HTERT RPE-1 (cell line): ENCODE data around the gene SPAG17.

ENCODE experiments used
- in situ Hi-C: fragments of 300-500 bp; cut with MboI; formaldehyde crosslinking; loops from 4 replicates; pipeline ENCODE4 v1.14.3; 2020; ENCODE audit warnings: low sequenced_read_pairs

SPAG17 gene

DNA sequence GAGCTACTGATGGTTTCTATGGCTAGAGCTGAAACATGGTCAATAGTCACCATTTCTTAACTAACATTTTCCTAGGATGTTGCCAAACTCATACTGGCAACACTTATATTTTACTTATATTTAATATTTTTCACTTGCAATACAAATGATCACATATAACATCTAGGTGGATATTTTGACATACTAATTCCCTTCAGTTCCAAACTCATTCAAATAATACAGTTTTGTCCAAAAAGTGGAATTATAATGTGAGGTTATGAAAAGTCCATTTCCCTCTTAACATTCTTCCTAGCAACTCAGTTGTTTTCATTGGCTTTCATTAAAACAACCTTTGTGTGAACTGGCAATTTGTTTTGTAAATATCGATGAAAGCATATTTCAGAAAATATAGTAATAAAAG is 16.0 kb downstream of the SPAG17 start:
- in situ Hi-C loops, result no loop called here

DNA sequence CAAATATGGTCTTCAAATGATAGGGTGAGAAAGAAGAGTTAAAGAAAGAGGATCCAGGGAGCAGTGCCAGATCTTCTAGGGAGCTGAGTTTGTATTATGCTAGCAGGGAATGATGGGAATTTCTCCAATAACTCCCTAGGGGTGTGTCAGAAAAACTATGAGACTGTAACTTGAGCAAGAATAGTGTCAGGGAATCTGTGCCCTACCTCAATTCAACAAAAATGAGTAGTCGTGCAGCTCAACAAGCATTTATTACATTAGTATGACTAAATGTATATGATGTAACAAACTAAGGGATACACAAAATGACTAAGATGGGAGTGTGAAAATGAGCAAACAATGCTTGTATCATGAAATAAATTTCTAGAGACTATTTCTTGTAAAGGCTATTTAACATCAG is 24.2 kb downstream of the SPAG17 start:
- in situ Hi-C loops, result no loop called here

DNA sequence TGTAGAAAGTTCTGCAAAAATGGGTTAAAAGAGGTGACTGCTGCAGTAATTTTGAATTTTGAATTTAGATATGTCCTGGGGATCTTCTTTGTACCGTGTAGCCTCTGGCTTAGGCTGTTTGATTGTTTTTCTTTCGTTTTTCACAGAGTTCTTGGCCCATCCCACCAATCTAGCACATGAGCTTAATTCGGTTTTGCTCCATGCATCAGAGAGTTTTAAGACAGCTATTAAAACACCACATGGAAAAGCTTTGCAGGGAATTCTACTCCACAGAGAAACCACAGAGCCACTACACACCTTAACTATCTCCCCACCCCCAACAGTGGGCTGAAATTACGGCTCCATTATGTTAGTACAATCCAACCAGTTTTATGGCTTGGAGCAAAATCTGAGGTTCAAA is 25.5 kb downstream of the SPAG17 start:
- in situ Hi-C loops, result no loop called here

DNA sequence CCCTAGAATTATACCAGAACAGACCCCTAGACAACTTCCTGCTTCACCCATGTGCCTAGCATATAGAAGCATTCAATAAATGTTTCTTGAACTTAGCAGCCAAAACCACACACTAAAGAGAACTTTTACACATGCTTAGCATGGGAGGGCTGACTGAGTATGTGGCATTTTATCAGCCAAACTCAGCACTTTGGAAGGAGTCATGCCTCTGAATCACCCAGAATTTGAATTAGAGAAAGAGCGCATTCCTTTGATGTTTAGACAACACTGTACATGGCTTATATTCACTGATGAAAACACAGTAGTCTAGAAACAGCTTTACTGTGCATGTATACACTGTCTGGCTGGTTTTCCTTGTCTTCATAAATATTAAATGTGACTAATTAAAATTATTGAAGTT is 26.1 kb downstream of the SPAG17 start:
- in situ Hi-C loops, result no loop called here

DNA sequence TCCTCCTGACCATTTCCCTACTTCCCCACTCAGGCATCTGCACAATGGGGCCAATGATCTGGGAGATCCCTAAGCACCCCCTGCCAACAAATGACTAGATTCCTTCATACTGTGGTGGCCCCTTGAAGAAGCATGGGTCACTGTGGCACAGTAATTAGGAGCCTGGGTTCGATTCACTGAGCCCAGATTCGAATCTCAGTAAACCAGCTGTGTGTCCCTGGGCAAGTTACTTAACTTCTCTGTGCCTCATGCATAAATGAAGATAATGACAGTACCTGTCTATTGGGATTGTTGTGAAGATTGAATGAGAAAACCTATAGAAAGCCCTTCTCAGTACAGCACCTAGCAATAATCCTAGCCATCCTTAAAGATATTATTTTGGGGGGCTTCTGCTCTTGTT is 27.5 kb downstream of the SPAG17 start:
- in situ Hi-C loops, result no loop called here

DNA sequence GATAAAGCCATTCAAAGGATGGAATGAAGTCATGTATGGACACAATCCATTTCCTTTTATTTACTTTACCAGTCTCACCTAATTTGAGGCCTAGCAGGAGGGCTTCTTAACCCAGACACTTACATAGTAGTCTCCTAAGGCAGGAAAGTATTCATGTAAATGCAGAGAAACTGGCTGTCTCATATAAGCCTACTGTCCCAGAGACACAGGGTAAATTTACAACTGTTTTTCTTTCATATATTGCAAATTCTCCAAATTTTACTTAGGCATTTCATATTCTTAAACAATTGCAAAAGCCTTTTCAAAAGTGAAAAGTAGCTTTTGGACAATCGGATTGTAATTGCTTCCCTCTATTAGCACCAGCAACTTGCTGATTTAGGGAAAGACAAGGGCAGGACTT is 29.9 kb downstream of the SPAG17 start:
- in situ Hi-C loops, result no loop called here

DNA sequence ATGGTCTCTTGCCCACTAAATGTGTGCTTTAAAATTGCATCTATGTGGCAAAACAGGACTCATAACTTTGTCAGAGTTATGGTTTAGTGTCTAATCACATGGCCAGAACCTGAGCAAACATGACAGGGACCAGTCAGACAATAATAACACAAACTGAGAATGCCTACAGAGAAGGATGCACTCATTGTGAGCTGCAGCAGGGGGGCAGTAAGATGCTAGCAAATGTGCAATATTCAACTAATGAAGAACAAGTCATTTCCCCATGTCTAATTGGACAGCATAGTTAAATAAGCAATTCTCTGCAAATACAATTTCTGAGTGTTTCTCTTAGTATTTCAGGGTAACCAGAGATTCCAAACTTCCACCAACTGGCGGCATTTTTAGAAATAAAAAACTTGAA is 30.8 kb downstream of the SPAG17 start:
- in situ Hi-C loops, result no loop called here

DNA sequence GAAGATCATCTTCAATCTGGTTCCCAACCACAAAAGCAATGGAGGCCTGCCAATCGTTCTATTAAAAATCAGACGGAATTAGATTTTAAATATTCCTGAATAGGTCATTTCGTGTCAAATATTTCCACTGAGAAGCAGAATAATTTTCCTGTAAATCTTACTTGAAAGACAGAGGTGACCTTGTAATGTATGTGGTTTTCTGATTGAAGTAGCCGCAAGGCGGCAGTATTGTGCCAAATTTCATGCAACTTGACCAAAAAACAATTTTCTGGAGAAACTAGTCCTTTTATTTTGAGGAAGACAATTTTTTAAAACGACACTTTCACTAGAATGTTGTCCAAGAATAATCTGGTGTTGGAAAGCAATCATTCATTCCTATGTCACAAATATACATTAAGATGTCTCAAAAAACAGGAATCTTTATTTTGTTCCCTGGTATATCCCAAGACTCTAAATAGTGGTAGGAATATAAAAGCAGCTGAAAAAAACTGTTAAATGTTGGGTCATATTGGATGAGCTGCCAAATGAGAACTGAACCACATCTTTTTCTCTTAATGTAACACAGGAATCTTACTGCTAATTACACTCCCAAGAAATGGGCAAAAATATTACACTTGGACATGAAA is 33.6 kb downstream of the SPAG17 start:
- in situ Hi-C loops, result no loop called here

DNA sequence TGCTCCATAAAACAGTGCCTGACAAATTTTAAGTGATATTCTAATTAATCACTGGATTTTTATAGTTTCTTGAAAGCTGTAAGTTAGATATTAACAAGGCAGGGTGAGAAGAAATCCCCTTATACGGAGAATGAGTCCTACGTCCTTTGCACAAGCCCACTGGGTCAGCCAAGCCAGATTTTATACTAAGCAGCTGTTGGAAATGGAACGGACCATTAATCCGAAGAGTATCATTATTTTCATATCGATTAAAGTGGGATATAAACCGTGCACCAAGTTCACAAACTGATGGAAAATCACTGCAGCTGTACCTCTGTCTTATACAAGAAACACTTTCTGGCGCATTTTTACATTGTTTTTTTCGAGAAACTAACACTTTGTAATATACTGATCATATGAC is 35.2 kb downstream of the SPAG17 start:
- in situ Hi-C loops, result no loop called here

DNA sequence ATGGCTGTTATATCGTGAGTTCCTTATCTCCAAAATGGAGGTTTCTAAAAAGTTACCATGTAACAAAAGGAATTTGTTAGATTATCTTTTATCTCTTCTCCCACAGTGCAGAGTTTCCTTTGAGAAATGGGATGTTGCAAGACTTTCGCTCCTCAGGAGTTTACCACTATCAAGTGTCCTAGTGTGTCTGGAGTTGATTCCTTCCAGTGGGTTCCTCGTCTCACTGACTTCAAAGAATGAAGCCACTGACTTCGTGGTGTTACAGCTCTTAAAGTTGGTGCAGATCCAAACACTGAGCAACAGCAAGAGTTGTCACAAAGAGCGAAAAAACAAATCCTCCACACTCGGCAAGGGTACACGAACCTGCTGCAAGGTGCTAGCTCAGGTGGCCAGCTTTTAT is 37.0 kb downstream of the SPAG17 start:
- in situ Hi-C loops, result no loop called here

DNA sequence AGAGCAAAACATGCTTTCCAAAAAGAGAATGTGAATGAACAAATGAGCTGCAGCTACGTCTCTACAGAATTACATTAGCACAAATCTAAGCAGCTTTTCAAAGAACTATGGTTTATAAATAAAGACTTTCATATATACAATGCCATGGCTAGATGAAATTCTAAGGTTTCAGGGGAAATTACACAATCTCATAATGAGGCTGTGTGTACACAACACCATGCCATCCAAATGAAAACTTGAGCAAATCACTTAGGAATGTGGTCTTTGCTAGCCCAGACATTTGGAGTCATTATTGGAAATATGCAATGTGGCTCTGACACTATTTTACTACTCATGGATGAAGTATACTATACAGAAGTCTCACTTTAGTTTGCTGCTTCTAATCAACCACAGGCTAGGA is 37.5 kb downstream of the SPAG17 start:
- in situ Hi-C loops, result no loop called here

DNA sequence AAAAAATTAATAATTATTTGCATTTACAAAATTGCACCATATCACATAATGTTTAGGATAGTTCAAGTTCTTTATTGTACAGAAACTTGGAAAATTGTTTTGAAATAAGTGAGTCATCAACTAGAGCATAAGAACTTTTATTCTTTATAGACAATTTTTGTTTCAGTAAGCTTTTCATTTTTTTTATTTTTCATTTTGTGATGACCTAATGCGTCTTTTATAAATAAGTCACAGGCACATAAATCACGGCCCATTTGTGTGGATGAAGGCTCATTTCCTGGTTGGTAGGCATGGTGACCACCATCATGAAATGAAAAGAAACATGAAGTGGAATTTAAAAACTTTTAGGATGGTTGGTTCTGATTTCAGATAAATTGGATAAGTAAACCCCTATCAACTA is 39.3 kb downstream of the SPAG17 start:
- in situ Hi-C loops, result no loop called here

DNA sequence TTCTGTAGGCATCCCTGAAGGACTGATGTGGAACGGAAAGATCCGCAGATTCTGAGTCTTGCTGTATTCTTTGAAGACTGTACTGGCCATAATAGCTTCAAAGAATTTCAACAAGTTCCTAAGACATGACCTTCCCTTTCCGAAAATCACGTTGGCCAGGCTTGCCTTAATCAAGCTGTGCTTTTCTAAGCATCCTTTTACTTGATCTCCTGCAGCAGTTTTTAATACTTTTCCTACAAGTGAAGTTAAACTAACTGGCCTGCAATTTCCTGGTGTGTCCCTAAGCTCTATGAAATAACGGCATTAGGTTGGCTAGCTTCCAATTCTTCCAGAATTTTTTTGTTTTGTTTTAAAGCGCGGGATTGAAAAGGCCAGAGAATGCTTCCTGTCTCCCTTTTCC is 40.3 kb downstream of the SPAG17 start:
- in situ Hi-C loops, result no loop called here

DNA sequence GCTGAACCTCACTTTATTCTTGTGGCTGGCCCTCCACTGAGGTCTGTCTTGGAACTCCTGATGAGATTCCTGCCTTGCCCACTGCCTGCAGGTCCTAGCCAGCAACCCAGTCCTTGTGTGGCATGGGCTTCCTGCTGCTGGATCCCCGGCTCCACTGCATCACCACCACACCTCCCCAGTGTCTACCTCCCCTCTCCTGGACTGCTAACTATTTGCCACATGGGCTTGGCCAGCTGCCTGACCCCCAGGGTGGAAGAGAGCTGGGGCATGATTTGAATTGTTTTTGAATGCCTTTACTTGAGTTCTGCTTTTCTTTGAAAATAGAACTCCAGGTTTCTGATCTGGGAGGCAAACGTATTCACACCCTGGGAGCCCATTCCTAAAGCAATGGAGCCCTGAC is 41.2 kb downstream of the SPAG17 start:
- in situ Hi-C loops, result no loop called here

DNA sequence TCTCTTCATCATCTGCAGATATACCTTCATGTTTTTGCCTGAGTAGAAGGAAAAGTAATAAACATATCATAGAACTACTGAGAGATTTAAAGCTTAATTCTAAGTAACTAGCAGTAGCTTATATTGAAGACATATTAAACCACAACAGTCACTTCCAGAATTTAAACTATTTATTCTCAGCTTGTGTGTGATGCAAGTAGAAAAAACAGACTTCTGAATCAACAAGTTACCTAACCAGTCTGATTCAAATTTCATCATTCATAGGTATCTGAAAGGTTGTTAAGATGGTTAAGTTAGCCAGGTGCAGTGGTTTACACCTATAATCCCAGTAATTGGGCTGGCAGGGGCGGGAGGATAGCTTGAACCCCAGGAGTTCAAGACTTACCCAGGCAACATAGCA is 41.9 kb downstream of the SPAG17 start:
- in situ Hi-C loops, result no loop called here

DNA sequence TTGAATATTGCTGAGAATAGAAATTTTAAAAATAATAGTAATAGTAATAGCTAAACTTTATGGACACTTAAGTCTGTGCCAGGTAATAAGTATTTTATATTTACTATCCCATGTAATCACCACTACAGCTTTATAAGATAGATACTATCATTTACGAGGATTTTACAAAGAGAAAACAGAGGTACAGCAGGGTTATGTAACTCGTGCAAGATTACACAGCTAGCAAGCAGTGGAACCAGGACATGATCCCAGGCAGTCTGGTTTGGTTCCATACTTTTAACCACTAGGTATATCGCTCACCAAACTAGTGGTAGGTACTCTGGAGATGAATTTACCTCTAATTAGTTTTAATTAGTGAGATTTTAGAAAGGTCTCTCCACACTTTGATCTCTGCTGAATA is 42.5 kb downstream of the SPAG17 start:
- in situ Hi-C loops, result no loop called here

DNA sequence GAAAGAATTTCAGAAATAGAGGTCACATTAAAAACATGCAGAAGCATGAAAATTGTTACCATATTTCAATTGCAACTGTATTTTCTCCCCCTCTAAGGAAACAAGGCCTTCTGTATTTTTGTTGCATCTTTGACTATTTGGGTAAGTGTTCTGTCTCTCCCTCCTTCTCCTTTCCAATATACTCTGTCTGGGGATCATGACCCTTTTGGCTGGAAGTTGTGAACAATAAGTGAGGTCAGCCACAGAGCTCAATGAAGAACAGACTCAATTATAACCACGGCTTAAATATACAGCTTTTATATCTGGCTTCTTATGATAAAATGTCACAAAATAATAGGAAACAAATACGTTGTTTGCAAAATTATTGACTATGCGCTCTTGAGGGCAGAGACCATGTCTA is 47.1 kb downstream of the SPAG17 start:
- in situ Hi-C loops, result no loop called here

DNA sequence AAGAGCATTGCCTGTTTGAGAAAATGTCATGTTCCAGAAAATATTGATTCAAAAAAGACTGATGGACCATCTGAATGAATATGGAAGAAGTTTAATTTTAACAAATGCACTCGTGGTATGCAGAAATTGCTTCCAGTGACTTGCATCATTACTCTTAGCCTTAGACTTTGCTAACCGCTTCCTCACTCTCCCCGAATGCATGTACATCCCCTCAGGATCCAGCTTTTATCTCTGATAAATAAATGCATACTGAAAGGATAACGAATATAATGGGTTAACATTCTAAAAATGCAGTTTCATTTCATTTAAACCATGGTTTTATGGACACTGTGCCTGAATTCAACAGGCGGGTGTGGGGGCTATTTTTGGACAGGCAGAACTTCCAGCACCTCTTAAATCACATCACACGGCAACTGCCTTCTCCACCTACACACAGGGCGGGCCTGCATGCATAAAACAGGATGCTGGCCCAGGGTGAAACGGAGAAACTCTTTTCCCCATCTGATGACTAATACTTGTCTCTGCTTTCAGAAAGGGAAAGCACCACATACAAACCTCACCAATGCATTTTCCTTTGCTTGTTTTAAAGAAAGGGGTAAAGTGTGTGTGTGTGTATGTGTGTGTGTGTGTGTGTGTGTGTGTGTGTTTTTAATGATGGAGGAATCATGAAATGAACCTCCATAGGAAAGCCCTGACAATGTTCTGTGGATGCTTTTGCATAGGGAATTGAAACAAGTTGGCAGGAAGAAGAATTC is 48.7 kb downstream of the SPAG17 start:
- in situ Hi-C loops, result no loop called here

DNA sequence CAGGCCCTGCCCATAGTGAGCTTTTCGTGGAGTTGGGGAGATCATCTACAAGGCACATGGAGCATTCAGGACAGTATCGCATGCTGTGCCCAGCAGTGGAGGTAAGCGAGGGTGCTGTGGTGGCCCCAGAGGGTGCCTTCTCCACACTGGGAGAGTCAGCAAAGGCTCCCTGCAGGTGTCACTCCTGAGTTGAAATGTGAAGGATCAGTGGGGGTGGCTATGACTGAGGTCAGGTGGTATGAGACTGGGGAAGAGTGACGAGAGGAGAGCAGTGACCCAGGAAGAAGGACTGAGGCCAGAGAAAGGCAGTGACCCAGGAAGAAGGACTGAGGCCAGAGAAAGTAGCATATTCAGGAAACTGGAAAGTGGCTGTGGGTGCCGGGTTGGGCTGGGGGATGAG is 53.0 kb downstream of the SPAG17 start:
- in situ Hi-C loops, result no loop called here

DNA sequence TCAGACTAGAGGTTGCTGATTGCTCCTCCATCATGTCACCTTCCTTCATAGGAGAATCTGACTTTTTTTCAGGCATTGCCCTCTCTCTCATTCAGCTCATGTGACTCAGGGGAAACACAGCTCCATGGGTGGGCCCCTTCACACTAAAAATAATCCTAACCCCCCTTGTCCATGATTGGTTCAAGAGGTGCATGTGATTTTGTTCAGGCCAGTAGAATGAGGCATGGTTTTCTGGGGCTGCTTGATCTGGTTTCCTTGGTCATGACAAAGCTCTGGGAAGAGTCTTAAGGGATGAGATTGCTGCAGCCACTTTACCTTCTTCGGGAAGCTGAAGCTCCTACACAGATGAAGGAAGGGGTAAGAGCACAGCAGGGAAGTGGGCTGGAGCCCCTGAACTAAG is 56.3 kb downstream of the SPAG17 start:
- in situ Hi-C loops, result no loop called here

DNA sequence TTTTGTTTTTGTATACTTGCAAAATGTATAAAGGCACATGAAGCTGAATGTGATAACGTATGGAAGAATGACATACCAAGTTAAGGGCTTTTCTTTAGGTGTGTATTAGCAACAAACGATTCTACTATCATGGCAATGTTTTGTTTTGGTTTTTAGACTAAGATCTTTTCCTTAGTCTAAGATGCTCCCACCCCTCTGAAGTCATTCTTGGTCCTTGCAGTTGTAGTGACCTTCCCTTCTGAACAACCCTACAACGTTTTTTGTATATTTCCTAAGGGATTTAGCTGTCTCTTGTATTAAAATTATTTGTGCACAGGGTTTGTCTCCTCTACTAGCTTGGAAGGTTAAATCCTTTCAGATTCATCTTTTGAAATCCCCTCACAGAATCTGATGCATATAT is 61.0 kb downstream of the SPAG17 start:
- in situ Hi-C loops, result no loop called here

DNA sequence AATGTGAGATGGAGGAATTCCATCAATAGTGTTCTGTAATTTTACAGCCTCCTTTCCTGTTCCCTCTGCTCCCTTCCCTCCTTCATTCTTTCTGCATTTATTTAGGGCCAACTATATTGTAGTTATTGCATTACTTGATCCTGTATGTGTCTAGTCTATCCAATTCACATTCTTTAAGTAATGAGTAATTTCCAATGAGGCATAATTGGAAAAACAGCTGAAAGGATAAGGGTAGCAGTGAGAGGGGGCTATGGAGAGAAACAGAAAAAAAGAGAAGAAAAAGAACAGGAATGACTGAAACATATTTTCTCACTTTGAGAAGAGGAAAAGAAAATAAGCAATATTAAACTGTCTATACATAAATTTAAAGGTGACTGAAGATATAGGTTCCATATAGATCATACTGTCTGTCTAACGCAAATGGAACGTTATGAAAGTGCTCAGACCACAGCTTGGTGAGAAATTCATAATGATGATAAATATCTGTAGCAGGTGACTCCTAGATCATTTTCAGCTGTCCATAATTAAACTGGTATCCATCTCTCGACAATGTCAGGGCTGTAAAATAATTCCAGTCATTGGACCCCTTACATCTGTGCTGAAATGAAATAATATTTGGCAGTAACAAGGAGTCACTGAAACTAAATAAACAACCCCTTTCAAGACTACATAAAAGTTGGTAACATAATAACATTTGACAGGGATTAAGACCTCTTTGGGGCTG is 61.8 kb downstream of the SPAG17 start:
- in situ Hi-C loops, result no loop called here
